Caco-2 (cell line): ENCODE results near the gene PTTG1IP. TPM values are rescaled to one million over a fixed set of nuclear protein-coding genes. Genes with fewer than 3 reads are reported as not detected.

Experiments used
- total RNA-seq: library from RNA; stranded (reverse); gene quantifications from 2 replicates; pipeline ENCODE4 v1.2.3, GENCODE V29; 2022

PTTG1IP gene
- total RNA-seq, 1 experiment from 2014 or later: 296 TPM

Other genes starting within 250 kb of the PTTG1IP start
- gene KRTAP10-9, start 246.6 kb downstream of the PTTG1IP start, total RNA-seq: not detected in 2 replicates
- not detected in 2 replicates for gene KRTAP10-10, start 236.3 kb downstream of the PTTG1IP start, total RNA-seq
- not detected in 2 replicates for gene KRTAP10-11, start 227.3 kb downstream of the PTTG1IP start, total RNA-seq
- not detected in 2 replicates for gene KRTAP12-4, start 219.0 kb downstream of the PTTG1IP start, total RNA-seq
- gene KRTAP12-3, start 215.8 kb downstream of the PTTG1IP start, total RNA-seq: not detected in 2 replicates
- gene KRTAP12-2, start 206.8 kb downstream of the PTTG1IP start, total RNA-seq: not detected in 2 replicates
- not detected in 2 replicates for gene KRTAP12-1, start 191.5 kb downstream of the PTTG1IP start, total RNA-seq
- not detected in 2 replicates for gene KRTAP10-12, start 176.5 kb downstream of the PTTG1IP start, total RNA-seq
- gene TSPEAR, start 162.1 kb downstream of the PTTG1IP start, total RNA-seq: 0.12 and 0.32 TPM in 2 replicates
- gene UBE2G2, start 71.9 kb downstream of the PTTG1IP start, total RNA-seq: 91.3 and 103 TPM in 2 replicates
- 110 and 118 TPM in 2 replicates for gene SUMO3, start 55.6 kb downstream of the PTTG1IP start, total RNA-seq
- 0.48 and 1.1 TPM in 2 replicates for gene ITGB2, start 47.2 kb upstream of the PTTG1IP start, total RNA-seq
- 54.0 and 62.1 TPM in 2 replicates for gene SLX9, start 66.3 kb upstream of the PTTG1IP start, total RNA-seq
- 25.4 and 25.8 TPM in 2 replicates for gene ADARB1, start 200.9 kb upstream of the PTTG1IP start, total RNA-seq